Naive thymus-derived CD4-positive, alpha-beta T cell (primary cell): Measurements from ENCODE around the gene FALEC. TPM values are rescaled to one million over a fixed set of nuclear protein-coding genes. Genes with fewer than 3 reads are reported as not detected.
A peak's percentile ranks its signal among the peaks of the same experiment; 100 is the strongest.
"Not testable (repeated sequence)": the region's sequence is repeated elsewhere in the genome, so short reads cannot be mapped to it uniquely, and the experiment has no call there.

ENCODE experiments used
- ATAC-seq: fragments of 150-1000 bp; cut with Tn5 transposase; 2 replicates; pipeline ENCODE4 v1.10.0; 2021; ENCODE audit warnings: mild to moderate bottlenecking, moderate library complexity
- CTCF ChIA-PET: fragments of 350-600 bp; sonication (Branson Sonifier 250); formaldehyde crosslinking; loops from one replicate; lab custom pipeline; 2021; ENCODE audit warnings: antibody characterized with exemption; lab: Charles Lee
- POLR2A ChIA-PET: fragments of 350-600 bp; sonication (Branson Sonifier 250); formaldehyde crosslinking; loops from one replicate; lab custom pipeline; 2021; ENCODE audit warnings: antibody characterized with exemption, inconsistent platforms; lab: Charles Lee
- DNase-seq, 9 donors: peaks; one replicate each; pipeline versions ENCODE4 v3.0.0 to v3.0.0-alpha.2; 2020 to 2022; ENCODE audit warnings: mixed read lengths in 1 of 9
- H3K27ac ChIP-seq: one replicate; pipeline ENCODE4 v1.7.0; 2013; ENCODE audit warnings: mild to moderate bottlenecking, low read depth, low read length, moderate library complexity
- H3K27me3 ChIP-seq, 2 donors: one replicate each; pipeline ENCODE4 v1.7.0; 2013; ENCODE audit warnings: low read length in 2 of 2, mild to moderate bottlenecking in 2 of 2, moderate library complexity in 2 of 2; ENCODE audit not compliant: control insufficient read depth in 2 of 2, insufficient read depth in 2 of 2
- H3K36me3 ChIP-seq, 3 experiments: 1 replicate in 2 of 3; 2 replicates in 1 of 3; pipeline ENCODE4 v1.7.0; 2013; ENCODE audit warnings: low read length in 3 of 3, mild to moderate bottlenecking in 3 of 3, moderate library complexity in 1 of 3; ENCODE audit not compliant: insufficient read depth in 3 of 3, control insufficient read depth in 2 of 3
- H3K4me1 ChIP-seq, 2 donors: one replicate each; pipeline ENCODE4 v1.7.0; 2013; ENCODE audit warnings: low read length in 2 of 2, mild to moderate bottlenecking in 2 of 2, moderate library complexity in 1 of 2; ENCODE audit not compliant: control insufficient read depth in 2 of 2, insufficient read depth in 2 of 2
- H3K4me3 ChIP-seq: 2 replicates; pipeline ENCODE4 v1.7.0; 2013; ENCODE audit warnings: mild to moderate bottlenecking, low read length
- H3K9me3 ChIP-seq, 3 experiments: 1 replicate in 2 of 3; 2 replicates in 1 of 3; pipeline ENCODE4 v1.7.0; 2013; ENCODE audit warnings: low read length in 3 of 3; ENCODE audit not compliant: control insufficient read depth in 2 of 3
- H3K27ac Mint-ChIP-seq, 9 donors: one replicate each; pipeline ENCODE4 v1.8.0; 2020 to 2022; ENCODE audit warnings: mixed read lengths in 9 of 9, mild to moderate bottlenecking in 8 of 9, moderate library complexity in 5 of 9, inconsistent platforms in 2 of 9
- H3K27me3 Mint-ChIP-seq, 5 donors: one replicate each; pipeline ENCODE4 v1.8.0; 2021 to 2022; ENCODE audit warnings: mixed read lengths in 5 of 5, mild to moderate bottlenecking in 1 of 5
- H3K36me3 Mint-ChIP-seq, 5 donors: one replicate each; pipeline ENCODE4 v1.8.0; 2020 to 2022; ENCODE audit warnings: mixed read lengths in 5 of 5, mild to moderate bottlenecking in 3 of 5, inconsistent platforms in 1 of 5
- H3K4me1 Mint-ChIP-seq, 7 donors: one replicate each; pipeline ENCODE4 v1.8.0; 2020 to 2022; ENCODE audit warnings: mixed read lengths in 7 of 7, mild to moderate bottlenecking in 3 of 7, inconsistent platforms in 1 of 7
- H3K4me3 Mint-ChIP-seq, 10 donors: one replicate each; pipeline ENCODE4 v1.8.0; 2020 to 2022; ENCODE audit warnings: mild to moderate bottlenecking in 10 of 10, mixed read lengths in 10 of 10, moderate library complexity in 6 of 10, inconsistent platforms in 2 of 10
- H3K9me3 Mint-ChIP-seq, 11 donors: one replicate each; pipeline ENCODE4 v1.8.0; 2020 to 2022; ENCODE audit warnings: mixed read lengths in 11 of 11, mild to moderate bottlenecking in 4 of 11, inconsistent platforms in 1 of 11, moderate library complexity in 1 of 11
- intact Hi-C, 2 donors: fragments of 100-400 bp; cut with micrococcal nuclease; formaldehyde crosslinking; loops; one replicate each; pipeline ENCODE4 v1.15.1; 2023
- polyA plus RNA-seq, 2 donors: library from polyadenylated mRNA; unstranded; fragments of 300-500 nt; fragmentation: Illumina TruSeq; gene quantifications; one replicate each; pipeline ENCODE4 v1.2.3, GENCODE V29; 2021
- total RNA-seq, 6 experiments: library from RNA in 5 of 6; stranded (reverse) in 5 of 6; gene quantifications; 1 replicate in 5 of 6; 2 replicates in 1 of 6; pipeline ENCODE4 v1.2.3 and lab custom pipeline; 2021 to 2026

Gene FALEC
- total and polyA plus RNA-seq, 7 experiments from 2014 or later: 0.44 to 2.5 (median 0.76) TPM; not detected in 4

- peak in 4 of 9 donors; percentile 36 to 67 (median 54) for DNase-seq
- no peak for ATAC-seq
- ChIA-PET CTCF (interaction anchor here (1.0 to 17.1 kb wide), 5 partner anchors 8 to 50 kb away, joined by 3 to 300 read pairs (median 6); partner anchors contain the start of gene ENSA), POLR2A (interaction anchor here (0.9 to 18.9 kb wide), 12 partner anchors 9 to 480 kb away, joined by 3 to 1237 read pairs (median 7); partner anchors contain the start of genes ENSA, GOLPH3L and RPRD2)
- no peaks in the 10 kb centered on the region for H3K9me3 ChIP-seq
- peaks cover 26 to 45% (median 33%) of the 10 kb centered on the region in 7 donors for H3K4me1 Mint-ChIP-seq
- H3K27ac Mint-ChIP-seq: peak overlapping the region; percentile 96 to 99 (median 97)
- peaks cover 27 to 58% (median 51%) of the 10 kb centered on the region in 5 donors for H3K36me3 Mint-ChIP-seq
- peak overlapping the region; percentile 92 to 99 (median 95) for H3K4me3 Mint-ChIP-seq
- peaks cover 36 to 52% (median 41%) of the 10 kb centered on the region in 3 experiments for H3K36me3 ChIP-seq
- H3K27ac ChIP-seq: peak overlapping the region; percentile 97
- intact Hi-C loops: loop anchor here (1.0 to 2.0 kb wide), 9 partner anchors 11 to 342 kb away; partner anchors contain the start of genes ENSA (in 2 of the 2), ANP32E (in 1 of the 2) and RPRD2 (in 1 of the 2)
- H3K9me3 Mint-ChIP-seq: peaks cover 0 to 9% (median 0%) of the 10 kb centered on the region in 11 donors
- H3K27me3 Mint-ChIP-seq: peaks cover 0 to 7% (median 0%) of the 10 kb centered on the region in 5 donors
- H3K27me3 ChIP-seq: no peaks in the 10 kb centered on the region
- peak overlapping the region; percentile 95 for H3K4me3 ChIP-seq
- H3K4me1 ChIP-seq: peaks cover 5 to 18% of the 10 kb centered on the region in 2 donors
Observed at GRCh38 chr1:150578272-150579109, 62.9 kb downstream of the FALEC start.

GRCh38 chr1:150579110-150579944, 63.8 kb downstream of the FALEC start, which contains the start of gene MCL1:
Gene MCL1, minus strand, starts transcription at chr1:150579610. Its CDS starts 80 bp downstream, at chr1:150579530.
- Histone ChIP-seq H3K36me3 (peaks cover 36 to 48% (median 37%) of the 10 kb centered on the region in 3 experiments), H3K27ac (peak within 1 kb of the TSS; percentile 97), H3K27me3 (no peaks in the 10 kb centered on the region), H3K9me3 (no peaks in the 10 kb centered on the region), H3K4me1 (peaks cover 3 to 15% of the 10 kb centered on the region in 2 donors), H3K4me3 (peak within 1 kb of the TSS; percentile 95)
- H3K27me3 Mint-ChIP-seq: peaks cover 0 to 7% (median 0%) of the 10 kb centered on the region in 5 donors
- intact Hi-C loops: loop anchor here (1.0 to 2.0 kb wide), 9 partner anchors 12 to 343 kb away; partner anchors contain the start of genes ENSA (in 2 of the 2), ANP32E (in 1 of the 2) and RPRD2 (in 1 of the 2)
- peaks cover 25 to 39% (median 29%) of the 10 kb centered on the region in 7 donors for H3K4me1 Mint-ChIP-seq
- peak; percentile 75 to 88 (median 83) for DNase-seq
- peak within 1 kb of the TSS; percentile 96 to 99 (median 98) for H3K27ac Mint-ChIP-seq
- H3K36me3 Mint-ChIP-seq: peaks cover 27 to 50% (median 46%) of the 10 kb centered on the region in 5 donors
- ChIA-PET CTCF (interaction anchor here (1.0 to 17.1 kb wide), 6 partner anchors 9 to 49 kb away, joined by 3 to 300 read pairs (median 5); partner anchors contain the start of gene ENSA), POLR2A (interaction anchor here (0.8 to 18.9 kb wide), 17 partner anchors 10 to 578 kb away, joined by 3 to 1237 read pairs (median 5); partner anchors contain the start of genes ENSA, GOLPH3L and RPRD2)
- H3K4me3 Mint-ChIP-seq: peak within 1 kb of the TSS; percentile 92 to 99 (median 95)
- ATAC-seq: peak; percentile 90
- peaks cover 0 to 9% (median 0%) of the 10 kb centered on the region in 11 donors for H3K9me3 Mint-ChIP-seq

GRCh38 chr1:150579945-150580642, 64.5 kb downstream of the FALEC start:
- no peaks in the 10 kb centered on the region for H3K9me3 ChIP-seq
- POLR2A ChIA-PET: interaction anchor here (0.8 to 18.9 kb wide), 17 partner anchors 9 to 577 kb away, joined by 3 to 1237 read pairs (median 5); partner anchors contain the start of genes ENSA, GOLPH3L and RPRD2
- H3K4me3 ChIP-seq: peak overlapping the region; percentile 50
- Mint-ChIP-seq H3K4me3 (peak overlapping the region; percentile 72 to 99 (median 93)), H3K27me3 (peaks cover 0 to 7% (median 0%) of the 10 kb centered on the region in 5 donors), H3K36me3 (peaks cover 27 to 44% (median 39%) of the 10 kb centered on the region in 5 donors), H3K4me1 (peaks cover 18 to 32% (median 22%) of the 10 kb centered on the region in 7 donors), H3K27ac (peak overlapping the region; percentile 95 to 98 (median 96)), H3K9me3 (peaks cover 0 to 9% (median 0%) of the 10 kb centered on the region in 11 donors)
- ATAC-seq: no peak
- peaks cover 30 to 40% (median 35%) of the 10 kb centered on the region in 3 experiments for H3K36me3 ChIP-seq
- peak overlapping the region; percentile 97 for H3K27ac ChIP-seq
- peaks cover 0 to 9% of the 10 kb centered on the region in 2 donors for H3K4me1 ChIP-seq
- intact Hi-C loops: loop anchor here (1.0 to 2.0 kb wide), 9 partner anchors 13 to 344 kb away; partner anchors contain the start of genes ENSA (in 2 of the 2), ANP32E (in 1 of the 2) and RPRD2 (in 1 of the 2)
- H3K27me3 ChIP-seq: no peaks in the 10 kb centered on the region
- DNase-seq: no peak
- CTCF ChIA-PET: interaction anchor here (0.8 to 17.1 kb wide), 6 partner anchors 9 to 48 kb away, joined by 3 to 300 read pairs (median 6); partner anchors contain the start of gene ENSA

GRCh38 chr1:150580966-150581365, 65.4 kb downstream of the FALEC start:
- intact Hi-C loops: not testable (repeated sequence)

GRCh38 chr1:150581437-150581836, 65.9 kb downstream of the FALEC start:
- ChIA-PET POLR2A (interaction anchor here (1.0 to 18.9 kb wide), 3 partner anchors 16 to 111 kb away, joined by 3 to 1237 read pairs (median 7); partner anchors contain the start of gene ENSA), CTCF (interaction anchor here (17.1 kb wide), 1 partner anchor 18 kb away, joined by 300 read pairs; no protein-coding TSS in a partner anchor)
- peak overlapping the region; percentile 8 for H3K27ac ChIP-seq
- H3K4me3 ChIP-seq, H3K9me3 Mint-ChIP-seq, H3K4me1 ChIP-seq, H3K4me3 Mint-ChIP-seq, H3K9me3 ChIP-seq, intact Hi-C loops, DNase-seq, H3K27me3 Mint-ChIP-seq, H3K27me3 ChIP-seq, ATAC-seq: not testable (repeated sequence)
- peaks cover 16 to 27% (median 21%) of the 10 kb centered on the region in 3 experiments for H3K36me3 ChIP-seq
- peaks cover 10 to 23% (median 19%) of the 10 kb centered on the region in 7 donors for H3K4me1 Mint-ChIP-seq
- peaks cover 16 to 37% (median 28%) of the 10 kb centered on the region in 5 donors for H3K36me3 Mint-ChIP-seq
- peak overlapping the region in 2 of 9 donors; percentile 3 to 98 for H3K27ac Mint-ChIP-seq

More at GRCh38 chr1:150580966-150581365, 65.4 kb downstream of the FALEC start:
- CTCF ChIA-PET: interaction anchor here (17.1 kb wide), 1 partner anchor 18 kb away, joined by 300 read pairs; no protein-coding TSS in a partner anchor
- not testable (repeated sequence) for H3K9me3 ChIP-seq, DNase-seq, H3K27me3 Mint-ChIP-seq, H3K4me1 ChIP-seq, ATAC-seq, H3K9me3 Mint-ChIP-seq, H3K27me3 ChIP-seq, H3K4me3 ChIP-seq
- POLR2A ChIA-PET: interaction anchor here (1.0 to 18.9 kb wide), 7 partner anchors 8 to 116 kb away, joined by 3 to 1237 read pairs (median 10); partner anchors contain the start of genes ENSA and GOLPH3L
- peaks cover 13 to 27% (median 19%) of the 10 kb centered on the region in 7 donors for H3K4me1 Mint-ChIP-seq
- H3K36me3 ChIP-seq: peaks cover 21 to 31% (median 26%) of the 10 kb centered on the region in 3 experiments
- peak overlapping the region in 9 of 10 donors; percentile 0 to 99 (median 87) for H3K4me3 Mint-ChIP-seq
- H3K27ac ChIP-seq: peak overlapping the region; percentile 8
- H3K27ac Mint-ChIP-seq: peak overlapping the region; percentile 95 to 98 (median 96)
- H3K36me3 Mint-ChIP-seq: peaks cover 21 to 41% (median 32%) of the 10 kb centered on the region in 5 donors
